A673 (cell line): ENCODE data around the gene NR2E1.
A peak's percentile ranks its signal among the peaks of the same experiment; 100 is the strongest.

Source experiments
- CTCF ChIP-seq: fragments of 300-800, 200-600 bp; sonication (generic); conservative IDR thresholded peaks from 2 replicates; pipeline ENCODE4 v1.5.1; 2017; ENCODE audit warnings: low read depth, mild to moderate bottlenecking, antibody characterized with exemption, low read length, moderate library complexity, mixed read lengths
- EZH2 ChIP-seq: fragments of 200-600 bp; sonication (generic); IDR thresholded peaks from 2 replicates; pipeline ENCODE4 v1.6.1; 2017; ENCODE audit warnings: borderline replicate concordance, low read depth, mild to moderate bottlenecking, mixed read lengths, antibody characterized with exemption, low read length; ENCODE audit not compliant: poor library complexity, severe bottlenecking

- TF ChIP-seq CTCF = 0 out of 2 replicates have a peak, but pooled peaks have one; percentile 19
- peak; percentile 74 for TF ChIP-seq EZH2
Measured at GRCh38 chr6:108168501-108169463, 3.0 kb downstream of the NR2E1 start.
